Bladder microvascular endothelial cell (primary cell): Measurements from ENCODE around the gene BAG2. TPM values are rescaled to one million over a fixed set of nuclear protein-coding genes. Genes with fewer than 3 reads are reported as not detected.

Experiments
- total RNA-seq: library from RNA; depleted of rRNA; stranded (reverse); fragments of >200 nt; gene quantifications from 2 replicates; pipeline ENCODE4 v1.2.3, GENCODE V29; 2014

Gene BAG2
- 1.1 and 1.6 TPM in 2 replicates for total RNA-seq

GRCh38 chr6:57172136-57173055 lies at the start of gene BAG2:
TSS of gene BAG2 (plus strand) at chr6:57172326. CDS start at chr6:57172698, 372 bp downstream.

GRCh38 chr6:57221936-57222742 lies 50.0 kb downstream of the BAG2 start, which contains the start of gene RAB23:
TSS of gene RAB23 (minus strand) at chr6:57222307. CDS start at chr6:57210380, 11,927 bp downstream.

Other genes starting within 250 kb of the BAG2 start
- gene BEND6, start 217.2 kb upstream of the BAG2 start, total RNA-seq, result under 0.01 and 0.19 TPM in 2 replicates
- 10.7 and 19.5 TPM in 2 replicates for gene KIAA1586, start 125.6 kb upstream of the BAG2 start, total RNA-seq
- gene ZNF451, start 82.1 kb upstream of the BAG2 start, total RNA-seq, result 33.7 and 80.4 TPM in 2 replicates
- gene RAB23, start 50.0 kb downstream of the BAG2 start, total RNA-seq, result 5.2 and 8.7 TPM in 2 replicates
- 14.7 and 14.9 TPM in 2 replicates for gene PRIM2, start 145.3 kb downstream of the BAG2 start, total RNA-seq